Measurements from ENCODE around the gene DPYSL3.

The DPYSL3 gene

GRCh38 chr5:147413266-147413665, 96.6 kb downstream of the DPYSL3 start:
- no peak for DNase-seq (ENCODE audit: low read depth)
- no peak for TF ChIP-seq CTCF (conservative IDR thresholded peaks at IDR 0.05; ENCODE audit: low read depth, low read length)
- no peak overlapping the region for H3K4me3 ChIP-seq (ENCODE audit: low read length)

GRCh38 chr5:147412561-147412960, 97.3 kb downstream of the DPYSL3 start:
- H3K4me3 ChIP-seq (ENCODE audit: low read length), result no peak overlapping the region
- TF ChIP-seq CTCF (conservative IDR thresholded peaks at IDR 0.05; ENCODE audit: low read depth, low read length), result no peak

GRCh38 chr5:147411359-147412319, 98.2 kb downstream of the DPYSL3 start:
- DNase-seq (ENCODE audit: low read depth), result no peak
- no peak for TF ChIP-seq CTCF (conservative IDR thresholded peaks at IDR 0.05; ENCODE audit: low read depth, low read length)

More at GRCh38 chr5:147412561-147412960, 97.3 kb downstream of the DPYSL3 start:
- DNase-seq (ENCODE audit: low read depth), result no peak

GRCh38 chr5:147410496-147411358, 99.1 kb downstream of the DPYSL3 start:
- no peak overlapping the region for H3K4me3 ChIP-seq (ENCODE audit: low read length)
- DNase-seq (ENCODE audit: low read depth), result no peak
- no peak for TF ChIP-seq CTCF (conservative IDR thresholded peaks at IDR 0.05; ENCODE audit: low read depth, low read length)

More at GRCh38 chr5:147411359-147412319, 98.2 kb downstream of the DPYSL3 start:
- H3K4me3 ChIP-seq (ENCODE audit: low read length), result no peak overlapping the region

- no peak overlapping the region for H3K4me3 ChIP-seq (ENCODE audit: low read length)
- TF ChIP-seq CTCF (conservative IDR thresholded peaks at IDR 0.05; ENCODE audit: low read depth, low read length), result no peak
- DNase-seq (ENCODE audit: low read depth), result no peak
Observed at GRCh38 chr5:147408980-147409379, 100.9 kb downstream of the DPYSL3 start.

- DNase-seq (ENCODE audit: low read depth), result no peak
- H3K4me3 ChIP-seq (ENCODE audit: low read length), result no peak overlapping the region
- TF ChIP-seq CTCF (conservative IDR thresholded peaks at IDR 0.05; ENCODE audit: low read depth, low read length), result no peak
Observed at GRCh38 chr5:147407094-147407681, 102.7 kb downstream of the DPYSL3 start.
